Measurements from ENCODE around the gene EFNA4.

- TF ChIP-seq CTCF (IDR thresholded peaks at IDR 0.05) (peak in 4 of 6 experiments; percentile 3 to 48 (median 38)), POLR2A (IDR thresholded peaks at IDR 0.05) (no peak), EP300 (IDR thresholded peaks at IDR 0.05) (no peak), POLR2AphosphoS5 (IDR thresholded peaks at IDR 0.05) (no peak)
Measured at GRCh38 chr1:155093911-155094621, 30.5 kb downstream of the EFNA4 start.
